GM13977 (cell line): ENCODE results near the gene SLC25A3.
"Not testable (repeated sequence)": the region's sequence is repeated elsewhere in the genome, so short reads cannot be mapped to it uniquely, and the experiment has no call there.

Experiments used
- DNase-seq: peaks from one replicate; pipeline ENCODE4 v3.0.0; 2012; ENCODE audit warnings: low spot score
- in situ Hi-C: fragments of 300-500 bp; cut with MboI; formaldehyde crosslinking; loops from one replicate; pipeline ENCODE4 v1.12.0; 2022; ENCODE audit warnings: low sequenced_read_pairs, low pct_unique_long_range_greater_than_20kb, mixed read lengths, inconsistent platforms; ENCODE audit not compliant: unreplicated experiment
- TF ChIP-seq, protein P1 (sequence below): IDR thresholded peaks from 2 replicates; pipeline ENCODE4 v1.5.1; 2012; ENCODE audit warnings: mild to moderate bottlenecking, control low read depth; ENCODE audit not compliant: insufficient read depth; ENCODE audit errors: extremely low read depth, missing control alignments

SLC25A3 gene

DNA sequence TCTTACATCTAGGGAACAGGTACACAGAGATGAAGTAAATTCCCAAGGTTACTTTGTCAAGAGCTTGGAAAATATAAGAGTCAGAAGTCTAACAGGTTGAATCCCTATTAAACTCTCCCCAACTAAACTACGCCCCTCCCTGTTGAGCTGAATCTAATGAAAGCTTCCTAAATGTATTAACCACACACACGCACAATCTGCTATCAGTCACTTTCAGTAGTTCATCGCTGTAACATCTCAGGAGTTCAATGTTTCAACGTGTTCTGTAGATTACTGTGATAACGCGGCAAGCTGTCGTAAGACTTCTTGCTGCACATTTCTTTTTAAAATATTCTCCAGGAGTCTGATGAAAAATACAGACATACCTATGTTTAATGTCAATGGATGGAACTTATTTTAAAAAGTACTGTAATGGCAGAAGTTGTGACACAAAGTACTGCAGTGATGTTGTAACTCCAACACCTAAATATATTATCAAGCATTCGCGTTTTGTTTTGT is 612 bp upstream of the SLC25A3 start:
- DNase-seq: no peak
- in situ Hi-C loops: no loop called here

DNA sequence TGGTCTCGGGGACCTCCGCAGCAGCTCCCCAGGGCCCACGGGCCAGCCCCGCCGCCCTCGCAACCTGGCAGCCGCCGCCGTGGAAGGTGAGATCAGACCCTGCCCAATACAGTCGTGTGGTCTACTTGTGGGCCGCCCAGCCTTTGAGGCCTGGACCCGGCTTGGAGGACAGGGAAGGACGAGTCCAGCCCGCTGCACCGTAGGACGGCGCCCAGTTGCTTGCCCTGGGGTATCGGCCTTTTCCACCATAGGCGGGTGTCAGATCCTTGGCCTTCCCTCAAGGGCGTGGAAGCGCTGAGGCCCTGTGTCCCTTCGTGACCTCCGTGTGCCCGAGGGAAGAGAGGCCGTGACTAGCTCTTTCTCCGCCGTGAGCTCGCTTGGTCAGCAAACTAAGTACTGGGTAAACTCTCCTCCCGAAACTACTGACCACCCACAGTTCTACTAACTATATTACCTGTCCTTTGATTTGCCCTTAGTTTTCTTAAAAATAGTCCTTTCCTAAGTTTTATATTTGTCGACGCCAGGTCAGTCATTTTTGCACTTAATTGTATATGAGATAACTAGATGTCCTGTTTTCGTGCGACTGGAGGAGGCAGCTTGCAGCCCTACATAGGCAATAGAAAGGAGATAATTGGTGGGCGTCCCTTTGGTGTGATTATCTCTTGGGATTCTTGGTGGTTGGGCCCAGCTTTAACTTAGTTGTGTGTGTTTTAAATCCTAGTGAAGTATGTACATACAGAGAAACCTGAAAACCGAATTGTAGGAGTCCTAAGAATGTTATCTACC is 757 bp downstream of the SLC25A3 start:
- TF ChIP-seq, protein P1, sequence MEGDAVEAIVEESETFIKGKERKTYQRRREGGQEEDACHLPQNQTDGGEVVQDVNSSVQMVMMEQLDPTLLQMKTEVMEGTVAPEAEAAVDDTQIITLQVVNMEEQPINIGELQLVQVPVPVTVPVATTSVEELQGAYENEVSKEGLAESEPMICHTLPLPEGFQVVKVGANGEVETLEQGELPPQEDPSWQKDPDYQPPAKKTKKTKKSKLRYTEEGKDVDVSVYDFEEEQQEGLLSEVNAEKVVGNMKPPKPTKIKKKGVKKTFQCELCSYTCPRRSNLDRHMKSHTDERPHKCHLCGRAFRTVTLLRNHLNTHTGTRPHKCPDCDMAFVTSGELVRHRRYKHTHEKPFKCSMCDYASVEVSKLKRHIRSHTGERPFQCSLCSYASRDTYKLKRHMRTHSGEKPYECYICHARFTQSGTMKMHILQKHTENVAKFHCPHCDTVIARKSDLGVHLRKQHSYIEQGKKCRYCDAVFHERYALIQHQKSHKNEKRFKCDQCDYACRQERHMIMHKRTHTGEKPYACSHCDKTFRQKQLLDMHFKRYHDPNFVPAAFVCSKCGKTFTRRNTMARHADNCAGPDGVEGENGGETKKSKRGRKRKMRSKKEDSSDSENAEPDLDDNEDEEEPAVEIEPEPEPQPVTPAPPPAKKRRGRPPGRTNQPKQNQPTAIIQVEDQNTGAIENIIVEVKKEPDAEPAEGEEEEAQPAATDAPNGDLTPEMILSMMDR: no peak
- no peak for DNase-seq
- in situ Hi-C loops: no loop called here

More for the DNA sequence above, 612 bp upstream of the SLC25A3 start:
- TF ChIP-seq, protein P1: no peak

DNA sequence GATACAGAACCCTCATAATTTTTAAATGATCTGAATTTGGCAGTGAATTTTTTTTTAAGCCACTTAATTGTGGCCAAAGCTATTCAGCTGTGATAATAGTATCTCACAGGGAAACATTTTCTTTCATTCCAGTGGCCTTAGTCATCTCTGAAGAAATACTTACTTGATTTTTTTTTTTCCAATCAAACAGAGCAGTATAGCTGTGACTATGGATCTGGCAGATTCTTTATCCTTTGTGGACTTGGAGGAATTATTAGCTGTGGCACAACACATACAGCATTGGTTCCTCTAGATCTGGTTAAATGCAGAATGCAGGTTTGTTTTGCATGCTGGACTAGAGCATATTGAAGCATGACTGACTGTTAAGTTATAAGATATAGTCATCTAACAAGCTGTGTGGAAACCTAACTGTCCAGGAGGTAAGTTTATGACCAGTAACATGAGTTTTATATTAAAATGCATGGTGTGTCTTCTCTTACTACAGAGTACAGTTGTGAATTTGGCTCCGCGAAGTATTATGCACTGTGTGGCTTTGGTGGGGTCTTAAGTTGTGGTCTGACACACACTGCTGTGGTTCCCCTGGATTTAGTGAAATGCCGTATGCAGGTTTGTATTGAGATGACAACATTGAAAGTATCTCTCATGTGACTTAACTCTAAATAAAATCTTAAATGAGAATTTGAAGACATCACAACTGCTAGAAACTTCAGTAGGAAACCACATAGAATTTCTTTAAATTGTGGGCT is 1.9 kb downstream of the SLC25A3 start:
- in situ Hi-C loops: no loop called here
- no peak for DNase-seq
- TF ChIP-seq, protein P1: no peak

DNA sequence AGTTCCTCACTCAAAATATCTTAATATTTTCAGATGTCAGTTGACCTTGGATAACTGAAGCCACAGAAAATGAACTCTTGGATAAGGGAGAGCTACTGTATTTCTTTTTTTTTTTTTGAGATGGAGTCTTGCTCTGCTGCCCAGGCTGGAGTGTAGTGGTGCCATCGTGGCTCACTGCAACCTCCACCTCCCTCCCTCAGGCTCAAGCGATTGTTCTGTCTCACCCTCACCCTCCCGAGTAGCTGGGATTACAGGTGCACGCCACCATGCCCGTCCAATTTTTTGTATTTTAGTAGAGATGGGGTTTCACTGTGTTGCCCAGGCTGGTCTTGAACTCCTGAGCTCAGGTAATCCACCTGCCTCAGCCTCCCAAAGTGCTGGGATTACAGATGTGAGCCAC is 3.8 kb downstream of the SLC25A3 start:
- DNase-seq, in situ Hi-C loops: not testable (repeated sequence)

DNA sequence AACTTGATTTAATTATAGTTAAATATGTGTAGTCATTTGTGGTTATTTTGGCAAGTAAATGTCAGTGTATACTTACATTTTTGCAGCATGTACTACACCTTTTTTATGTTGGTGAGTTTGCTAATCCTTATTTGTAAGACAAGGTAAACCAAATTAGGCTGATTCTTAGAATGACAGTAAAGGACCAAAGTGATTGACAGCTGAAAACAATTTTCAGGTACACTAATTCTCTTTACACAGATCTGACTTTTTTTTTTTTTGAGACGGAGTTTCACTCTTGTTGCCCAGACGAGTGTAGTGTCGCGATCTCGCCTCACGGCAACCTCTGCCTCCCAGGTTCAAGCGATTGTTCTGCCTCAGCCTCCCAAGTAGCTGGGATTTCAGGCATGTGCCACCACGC is 8.4 kb downstream of the SLC25A3 start:
- no peak for DNase-seq
- TF ChIP-seq, protein P1: no peak
- in situ Hi-C loops: no loop called here

DNA sequence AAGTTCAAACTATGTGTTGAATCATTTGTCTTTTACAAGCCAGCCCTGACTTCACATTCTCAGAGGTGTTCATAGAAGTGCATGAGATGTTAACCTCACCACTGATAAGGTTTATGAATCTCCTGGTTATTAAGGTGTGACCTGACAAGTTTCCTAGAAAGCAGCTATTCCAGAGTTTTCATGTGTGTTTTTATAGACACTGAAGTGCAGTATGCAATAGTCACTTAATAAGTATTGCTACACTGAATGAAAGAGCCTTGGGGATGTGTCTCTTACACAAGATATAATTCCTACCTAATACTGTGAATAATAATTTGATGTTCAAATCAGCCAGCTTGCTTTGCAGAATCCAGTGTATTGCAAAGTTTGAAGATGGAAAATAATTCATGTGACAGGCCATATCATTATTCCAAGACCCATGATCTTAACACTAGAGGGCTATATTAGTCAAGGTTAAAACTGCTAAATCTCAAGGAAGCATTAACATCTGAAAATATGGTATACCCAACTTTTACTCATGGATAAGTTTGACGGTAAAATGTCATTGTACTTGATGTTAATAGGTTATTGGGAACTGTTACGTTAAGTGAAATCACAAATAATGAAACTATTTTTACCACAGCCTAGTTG is 13.0 kb downstream of the SLC25A3 start:
- DNase-seq: no peak
- in situ Hi-C loops: no loop called here
- TF ChIP-seq, protein P1: peak; percentile 5
